Panc1 (cell line): ENCODE data around the gene KRT34. TPM values are rescaled to one million over a fixed set of nuclear protein-coding genes. Genes with fewer than 3 reads are reported as not detected.
"Not testable (repeated sequence)": the region's sequence is repeated elsewhere in the genome, so short reads cannot be mapped to it uniquely, and the experiment has no call there.

Experiments used
- ATAC-seq: fragments of 200-7000 bp; cut with Tn5 transposase; 2 replicates; pipeline ENCODE4 v1.9.1; 2020; ENCODE audit warnings: mild to moderate bottlenecking, moderate library complexity
- BruUV-seq: library from RNA; stranded (reverse); fragments of 400-500 nt; replicated peaks from 2 replicates; lab custom pipeline; 2021; lab: Mats Ljungman, UMichigan
- CTCF ChIA-PET: fragments of 300-600 bp; sonication (Branson Sonifier 250); formaldehyde crosslinking; loops from one replicate; lab custom pipeline; 2022; ENCODE audit warnings: antibody characterized with exemption; lab: Charles Lee
- POLR2A ChIA-PET: fragments of 300-600 bp; sonication (Branson Sonifier 250); formaldehyde crosslinking; loops from one replicate; lab custom pipeline; 2022; ENCODE audit warnings: antibody characterized with exemption; lab: Charles Lee
- DNase-seq: peaks from one replicate; pipeline ENCODE4 v3.0.0-alpha.2; 2010; ENCODE audit warnings: low read depth, low spot score
- H3K27ac ChIP-seq: 2 replicates; pipeline ENCODE4 v1.5.1; 2011; ENCODE audit warnings: mild to moderate bottlenecking, low read length, inconsistent platforms
- H3K27me3 ChIP-seq: fragments of 200-500 bp; sonication (Bioruptor generic); 2 replicates; pipeline ENCODE4 v1.6.0; 2014; ENCODE audit warnings: low read length, inconsistent platforms; ENCODE audit not compliant: control insufficient read depth, insufficient read depth
- H3K36me3 ChIP-seq: fragments of 200-500 bp; sonication (Bioruptor generic); 2 replicates; pipeline ENCODE4 v1.5.1; 2014; ENCODE audit warnings: inconsistent platforms, mild to moderate bottlenecking, low read length, moderate library complexity; ENCODE audit not compliant: control insufficient read depth, insufficient read depth
- H3K4me1 ChIP-seq: 2 replicates; pipeline ENCODE4 v1.5.1; 2011; ENCODE audit warnings: inconsistent platforms, mild to moderate bottlenecking, low read length, moderate library complexity; ENCODE audit not compliant: control insufficient read depth, insufficient read depth
- H3K4me3 ChIP-seq, 2 experiments: 2 replicates each; pipeline ENCODE4 v1.5.1; 2011 to 2012; ENCODE audit warnings: low read depth in 2 of 2, low read length in 2 of 2, mild to moderate bottlenecking in 2 of 2, inconsistent platforms in 1 of 2, moderate library complexity in 1 of 2
- H3K9me3 ChIP-seq: fragments of 200-500 bp; sonication (Bioruptor generic); 2 replicates; pipeline ENCODE4 v1.5.1; 2014; ENCODE audit warnings: low read depth, mild to moderate bottlenecking, inconsistent platforms, low read length, moderate library complexity; ENCODE audit not compliant: control insufficient read depth, insufficient read depth
- POLR2AphosphoS5 ChIP-seq: IDR thresholded peaks from 2 replicates; pipeline ENCODE4 v1.6.1; 2012; ENCODE audit warnings: mild to moderate bottlenecking, low read depth, low read length, moderate library complexity
- SIN3A ChIP-seq: IDR thresholded peaks from 2 replicates; pipeline ENCODE4 v1.6.1; 2012; ENCODE audit warnings: low read depth, mild to moderate bottlenecking, low read length, moderate library complexity, borderline replicate concordance; ENCODE audit not compliant: insufficient read depth
- TCF7L2 ChIP-seq: IDR thresholded peaks from 2 replicates; pipeline ENCODE4 v1.6.1; 2011; ENCODE audit warnings: mild to moderate bottlenecking, low read depth, low read length, inconsistent platforms
- in situ Hi-C: cut with HindIII; loops from 2 replicates; pipeline ENCODE4 v1.10.0; 2016; ENCODE audit warnings: low sequenced_read_pairs, low pct_unique_long_range_greater_than_20kb
- intact Hi-C: fragments of 100-400 bp; cut with micrococcal nuclease; formaldehyde crosslinking; loops from one replicate; pipeline ENCODE4 v1.10.0; 2022; ENCODE audit not compliant: unreplicated experiment
- total RNA-seq: library from RNA; stranded (reverse); gene quantifications from one replicate; pipeline ENCODE4 v1.2.1, GENCODE V29; 2021; ENCODE audit not compliant: unreplicated experiment
- TF ChIP-seq, protein P1 (sequence below): fragments of 450-650 bp; IDR thresholded peaks from 2 replicates; pipeline ENCODE4 v1.5.1; 2017; ENCODE audit warnings: mild to moderate bottlenecking
- TF ChIP-seq, protein P2 (sequence below), 2 experiments: IDR thresholded peaks; 2 replicates each; pipeline ENCODE4 v1.6.1; 2011 to 2012; ENCODE audit warnings: low read depth in 2 of 2, control low read depth in 1 of 2, low read length in 1 of 2, mild to moderate bottlenecking in 1 of 2, moderate library complexity in 1 of 2; ENCODE audit not compliant: insufficient read depth in 1 of 2

Gene KRT34
- total RNA-seq, 1 experiment from 2014 or later, result not detected

GRCh38 chr17:41347869-41348760 lies 34.0 kb downstream of the KRT34 start:
- TF ChIP-seq, protein P1, sequence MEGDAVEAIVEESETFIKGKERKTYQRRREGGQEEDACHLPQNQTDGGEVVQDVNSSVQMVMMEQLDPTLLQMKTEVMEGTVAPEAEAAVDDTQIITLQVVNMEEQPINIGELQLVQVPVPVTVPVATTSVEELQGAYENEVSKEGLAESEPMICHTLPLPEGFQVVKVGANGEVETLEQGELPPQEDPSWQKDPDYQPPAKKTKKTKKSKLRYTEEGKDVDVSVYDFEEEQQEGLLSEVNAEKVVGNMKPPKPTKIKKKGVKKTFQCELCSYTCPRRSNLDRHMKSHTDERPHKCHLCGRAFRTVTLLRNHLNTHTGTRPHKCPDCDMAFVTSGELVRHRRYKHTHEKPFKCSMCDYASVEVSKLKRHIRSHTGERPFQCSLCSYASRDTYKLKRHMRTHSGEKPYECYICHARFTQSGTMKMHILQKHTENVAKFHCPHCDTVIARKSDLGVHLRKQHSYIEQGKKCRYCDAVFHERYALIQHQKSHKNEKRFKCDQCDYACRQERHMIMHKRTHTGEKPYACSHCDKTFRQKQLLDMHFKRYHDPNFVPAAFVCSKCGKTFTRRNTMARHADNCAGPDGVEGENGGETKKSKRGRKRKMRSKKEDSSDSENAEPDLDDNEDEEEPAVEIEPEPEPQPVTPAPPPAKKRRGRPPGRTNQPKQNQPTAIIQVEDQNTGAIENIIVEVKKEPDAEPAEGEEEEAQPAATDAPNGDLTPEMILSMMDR, result no peak
- no peak for TF ChIP-seq SIN3A
- TF ChIP-seq, protein P2, sequence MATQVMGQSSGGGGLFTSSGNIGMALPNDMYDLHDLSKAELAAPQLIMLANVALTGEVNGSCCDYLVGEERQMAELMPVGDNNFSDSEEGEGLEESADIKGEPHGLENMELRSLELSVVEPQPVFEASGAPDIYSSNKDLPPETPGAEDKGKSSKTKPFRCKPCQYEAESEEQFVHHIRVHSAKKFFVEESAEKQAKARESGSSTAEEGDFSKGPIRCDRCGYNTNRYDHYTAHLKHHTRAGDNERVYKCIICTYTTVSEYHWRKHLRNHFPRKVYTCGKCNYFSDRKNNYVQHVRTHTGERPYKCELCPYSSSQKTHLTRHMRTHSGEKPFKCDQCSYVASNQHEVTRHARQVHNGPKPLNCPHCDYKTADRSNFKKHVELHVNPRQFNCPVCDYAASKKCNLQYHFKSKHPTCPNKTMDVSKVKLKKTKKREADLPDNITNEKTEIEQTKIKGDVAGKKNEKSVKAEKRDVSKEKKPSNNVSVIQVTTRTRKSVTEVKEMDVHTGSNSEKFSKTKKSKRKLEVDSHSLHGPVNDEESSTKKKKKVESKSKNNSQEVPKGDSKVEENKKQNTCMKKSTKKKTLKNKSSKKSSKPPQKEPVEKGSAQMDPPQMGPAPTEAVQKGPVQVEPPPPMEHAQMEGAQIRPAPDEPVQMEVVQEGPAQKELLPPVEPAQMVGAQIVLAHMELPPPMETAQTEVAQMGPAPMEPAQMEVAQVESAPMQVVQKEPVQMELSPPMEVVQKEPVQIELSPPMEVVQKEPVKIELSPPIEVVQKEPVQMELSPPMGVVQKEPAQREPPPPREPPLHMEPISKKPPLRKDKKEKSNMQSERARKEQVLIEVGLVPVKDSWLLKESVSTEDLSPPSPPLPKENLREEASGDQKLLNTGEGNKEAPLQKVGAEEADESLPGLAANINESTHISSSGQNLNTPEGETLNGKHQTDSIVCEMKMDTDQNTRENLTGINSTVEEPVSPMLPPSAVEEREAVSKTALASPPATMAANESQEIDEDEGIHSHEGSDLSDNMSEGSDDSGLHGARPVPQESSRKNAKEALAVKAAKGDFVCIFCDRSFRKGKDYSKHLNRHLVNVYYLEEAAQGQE (IDR thresholded peaks at IDR 0.05; ENCODE audit: insufficient read depth in 1 of 2, low read depth in 2 of 2, low read length in 1 of 2), result no peak
- TF ChIP-seq TCF7L2, result no peak
- no peak for TF ChIP-seq POLR2AphosphoS5
- POLR2A ChIA-PET, result interaction anchor here (0.5 kb wide), 1 partner anchor 478 kb away, joined by 17 read pairs; no protein-coding TSS in a partner anchor
- in situ Hi-C loops (no loop called here), intact Hi-C loops (no loop called here)
- Histone ChIP-seq H3K4me1 (no peaks in the 10 kb centered on the region), H3K9me3 (no peaks in the 10 kb centered on the region), H3K27me3 (no peaks in the 10 kb centered on the region), H3K36me3 (no peaks in the 10 kb centered on the region), H3K27ac (no peak overlapping the region), H3K4me3 (no peak overlapping the region)
- CTCF ChIA-PET, result no interaction called here
- ATAC-seq (no peak), DNase-seq (no peak)
- BruUV-seq, result no TSS peak

- H3K27me3 ChIP-seq, DNase-seq, intact Hi-C loops, BruUV-seq, H3K4me3 ChIP-seq, H3K27ac ChIP-seq, in situ Hi-C loops, H3K4me1 ChIP-seq, H3K9me3 ChIP-seq, POLR2A ChIA-PET, CTCF ChIA-PET, ATAC-seq, H3K36me3 ChIP-seq: not testable (repeated sequence)
Measured at GRCh38 chr17:41346421-41346820, 35.7 kb downstream of the KRT34 start.

- ChIA-PET CTCF (no interaction called here), POLR2A (no interaction called here)
- H3K4me3 ChIP-seq, result no peak overlapping the region
- in situ Hi-C loops (no loop called here), intact Hi-C loops (no loop called here)
- no TSS peak for BruUV-seq
- ATAC-seq (no peak), DNase-seq (no peak)
- no peak overlapping the region for H3K27ac ChIP-seq
- H3K9me3 ChIP-seq, result no peaks in the 10 kb centered on the region
- H3K36me3 ChIP-seq, result no peaks in the 10 kb centered on the region
- TF ChIP-seq SIN3A (no peak), TCF7L2 (no peak), POLR2AphosphoS5 (no peak)
- TF ChIP-seq, protein P2 (IDR thresholded peaks at IDR 0.05; ENCODE audit: insufficient read depth in 1 of 2, low read depth in 2 of 2, low read length in 1 of 2), result no peak
- TF ChIP-seq, protein P1, result no peak
- H3K27me3 ChIP-seq, result no peaks in the 10 kb centered on the region
- H3K4me1 ChIP-seq, result no peaks in the 10 kb centered on the region
Measured at GRCh38 chr17:41345992-41346391, 36.1 kb downstream of the KRT34 start.
